NOMO-1 treated with DMSO at 0.1 percent for 48 hours (cell line): ENCODE data around the gene ERC1.
A peak's percentile ranks its signal among the peaks of the same experiment; 100 is the strongest.

Source experiments
- DNase-seq: peaks from one replicate; lab custom pipeline; 2025; ENCODE audit not compliant: unreplicated experiment; lab: John Stamatoyannopoulos, UW

Gene ERC1

GRCh38 chr12:1529228-1529861, 538.3 kb downstream of the ERC1 start:
- DNase-seq: no peak

- no peak for DNase-seq
Observed at GRCh38 chr12:1529862-1530591, 539.0 kb downstream of the ERC1 start.

DNA sequence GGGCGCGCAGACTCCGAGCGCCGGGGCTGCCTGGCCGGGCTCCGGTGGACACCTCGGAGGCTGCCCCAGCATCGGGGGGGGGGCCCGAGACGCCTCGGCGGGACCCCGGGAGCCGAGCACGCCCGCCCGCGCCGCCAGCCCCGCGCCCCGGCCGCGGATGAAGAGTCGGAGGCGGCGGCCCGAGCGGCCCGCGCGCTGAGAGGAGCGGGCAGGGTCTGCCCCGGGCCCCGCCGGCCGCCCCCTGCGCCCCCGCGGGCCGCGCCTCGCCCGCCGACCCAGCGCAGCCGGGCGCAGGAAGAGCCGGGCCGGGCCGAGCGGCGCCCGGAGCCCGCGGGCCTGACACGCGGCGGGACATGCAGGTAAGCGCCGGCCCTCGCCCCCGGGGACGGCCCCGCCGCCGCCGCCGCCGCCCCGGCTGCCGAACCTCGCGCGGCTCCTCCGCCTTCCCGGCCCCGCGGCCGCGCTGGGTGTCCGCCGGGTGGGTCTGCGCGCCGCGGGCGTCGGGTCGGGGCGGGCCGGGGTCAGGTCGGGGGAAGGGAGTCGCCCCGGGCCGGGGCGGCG, 539.6 kb downstream of the ERC1 start:
- DNase-seq: no peak

DNA sequence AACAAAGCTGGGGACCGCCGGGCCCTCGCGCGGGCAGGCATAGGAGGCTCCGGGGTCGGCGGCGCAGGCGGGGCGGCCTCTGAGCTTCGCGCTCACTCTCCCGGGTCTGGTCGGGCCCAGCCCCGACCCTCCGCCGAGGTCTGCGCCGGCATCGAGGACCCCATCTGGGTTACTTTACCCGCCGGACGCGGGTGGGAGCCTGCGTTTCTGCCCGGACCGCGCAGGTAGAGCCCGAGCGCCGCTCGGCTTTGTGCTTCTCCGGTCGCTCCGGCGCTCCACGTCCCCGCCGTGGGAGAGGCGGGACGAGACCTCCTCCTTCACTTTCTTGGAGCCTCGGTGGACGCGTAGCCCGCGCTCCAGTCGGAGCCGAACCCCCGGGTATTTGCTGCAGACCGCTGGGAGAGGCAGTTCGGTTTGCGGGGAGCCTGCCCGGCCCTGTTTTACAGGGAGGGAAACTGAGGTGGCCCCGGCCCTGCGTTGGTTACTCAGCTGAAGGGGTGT, 540.2 kb downstream of the ERC1 start:
- no peak for DNase-seq

- no peak for DNase-seq
Observed at GRCh38 chr12:1531654-1532374, 540.8 kb downstream of the ERC1 start.

DNA sequence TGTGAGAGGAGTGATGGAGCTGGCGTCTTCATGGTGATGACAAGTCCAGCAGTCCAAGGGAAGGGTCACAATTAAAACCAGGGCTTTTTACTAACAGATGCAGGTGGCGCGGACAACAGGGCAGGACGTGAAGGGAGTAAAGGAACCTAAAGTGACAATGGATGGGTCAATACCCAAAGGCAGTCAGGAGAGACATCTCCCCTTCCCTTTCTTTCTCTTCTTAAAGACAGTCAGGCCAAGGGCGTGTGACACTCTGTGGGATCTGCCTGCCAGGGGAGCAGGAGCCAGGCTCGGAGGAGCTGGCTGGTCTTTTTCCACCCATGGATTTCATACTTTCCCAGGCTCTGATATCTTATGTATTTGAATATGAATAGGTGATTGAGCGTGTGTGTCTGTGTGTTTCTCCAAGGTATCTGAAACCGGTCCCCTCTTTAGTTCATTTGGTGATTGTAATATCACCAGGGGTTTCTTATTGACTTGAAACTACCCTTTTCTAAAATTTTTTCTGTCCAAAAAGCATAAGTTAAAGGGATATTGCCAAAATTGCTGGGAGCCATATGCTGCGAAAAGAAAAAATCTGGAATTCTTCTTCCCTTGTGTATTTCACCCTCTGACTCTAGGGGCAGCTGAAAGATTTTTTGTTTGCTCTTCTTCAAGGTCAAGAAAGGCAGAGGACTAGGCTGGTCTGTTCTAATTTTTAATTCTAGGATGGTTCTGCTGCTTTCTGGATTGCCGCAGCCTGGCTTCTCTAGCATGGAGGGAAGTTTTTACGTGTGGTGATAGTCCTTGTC, 541.5 kb downstream of the ERC1 start:
- DNase-seq: no peak

DNA sequence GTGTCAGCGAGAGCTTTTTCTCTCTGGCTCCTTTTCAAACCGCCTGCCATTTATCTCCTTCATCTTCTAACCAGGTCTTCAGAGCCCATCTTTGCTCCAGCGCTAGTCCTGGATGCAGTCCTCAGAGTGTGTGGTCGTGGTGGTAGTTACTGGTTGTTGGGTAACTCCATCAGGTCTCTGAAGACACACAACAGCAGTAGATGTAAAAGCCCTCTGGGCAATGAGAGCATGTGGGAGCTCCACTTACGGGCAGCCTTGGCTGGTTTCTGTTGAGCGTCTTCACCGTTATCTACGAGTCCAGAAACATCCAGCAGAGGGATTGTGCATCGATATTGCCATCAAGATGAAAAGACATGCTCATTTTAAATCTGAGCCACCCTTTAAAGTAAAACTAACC, 542.2 kb downstream of the ERC1 start:
- peak; percentile 40 for DNase-seq

GRCh38 chr12:1533602-1534304, 542.7 kb downstream of the ERC1 start:
- DNase-seq: no peak

GRCh38 chr12:1534748-1535147, 543.7 kb downstream of the ERC1 start:
- no peak for DNase-seq

GRCh38 chr12:1536817-1537216, 545.8 kb downstream of the ERC1 start:
- no peak for DNase-seq

GRCh38 chr12:1539135-1539534, 548.1 kb downstream of the ERC1 start:
- DNase-seq: no peak

GRCh38 chr12:1540690-1541089, 549.7 kb downstream of the ERC1 start:
- DNase-seq: no peak

DNA sequence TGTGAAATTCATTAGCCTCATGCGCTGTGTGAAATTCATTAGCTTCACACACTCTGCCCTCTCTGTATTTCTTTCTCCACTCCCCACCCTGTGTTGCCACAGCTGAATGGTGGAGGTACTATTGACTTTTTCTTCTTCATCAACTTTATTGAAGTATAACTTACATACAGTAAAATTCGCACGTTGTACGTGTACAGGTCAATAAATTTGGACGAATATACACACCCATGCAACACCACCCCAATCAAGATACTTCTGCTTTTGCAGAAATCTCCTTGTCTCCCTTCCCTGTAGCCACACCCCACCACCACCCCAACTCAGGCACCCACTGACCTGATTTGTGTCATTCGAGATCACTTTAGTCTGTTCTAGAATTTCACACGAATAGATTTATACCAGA, 551.6 kb downstream of the ERC1 start:
- no peak for DNase-seq

- peak; percentile 87 for DNase-seq
Observed at GRCh38 chr12:1544996-1545700, 554.1 kb downstream of the ERC1 start.
